Measurements from ENCODE around the gene CLMN. TPM values are rescaled to one million over a fixed set of nuclear protein-coding genes. Genes with fewer than 3 reads are reported as not detected.

The CLMN gene
- total and polyA plus RNA-seq, 2 of the 8 experiments (the other 6 are each of a cell fraction or from before 2014, with no cell fraction given), result 1.6 to 8.2 TPM

DNA sequence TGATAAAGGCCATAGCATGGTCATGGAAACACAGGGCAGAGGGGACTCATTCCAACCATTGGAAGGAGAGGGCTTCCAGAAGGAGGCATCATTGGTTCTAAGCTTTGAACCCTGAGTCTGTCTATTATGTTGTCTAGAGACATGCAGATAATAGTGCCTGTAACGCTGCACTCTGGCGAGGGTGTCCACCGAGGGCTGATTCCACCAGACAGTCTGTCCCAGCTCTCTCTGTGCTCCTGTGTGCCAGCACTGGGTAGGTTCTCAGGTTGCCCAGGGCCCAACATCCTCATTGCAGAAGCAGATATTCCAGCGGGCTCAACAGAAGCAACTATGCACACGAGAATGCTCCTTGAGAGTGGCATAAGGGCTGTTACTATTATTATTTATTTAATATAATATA, 18.7 kb upstream of the CLMN start:
- ChIA-PET CTCF (ENCODE audit: partially characterized antibody) (interaction anchor here (0.9 to 4.4 kb wide), 5 partner anchors 8 to 36 kb away, joined by 3 to 20 read pairs (median 4); no protein-coding TSS in a partner anchor), POLR2A (ENCODE audit: partially characterized antibody) (interaction anchor here (1.4 kb wide), 1 partner anchor 14 kb away, joined by 3 read pairs; no protein-coding TSS in a partner anchor)
- H3K23ac ChIP-seq (ENCODE audit: insufficient read length), result no peak overlapping the region
- H2BK120ac ChIP-seq (replicated peaks; ENCODE audit: low read depth, low read length), result no peak overlapping the region
- H2BK15ac ChIP-seq (ENCODE audit: low read length), result no peak overlapping the region
- no peak overlapping the region for H3K4me3 ChIP-seq (ENCODE audit: extremely low read depth in 1 of 4, insufficient read depth in 2 of 4, low read depth in 3 of 4, low read length in 4 of 4)
- TF ChIP-seq JUN (IDR thresholded peaks at IDR 0.05; ENCODE audit: low read depth, low read length), result no peak
- no peak for TF ChIP-seq RBBP5 (IDR thresholded peaks at IDR 0.05; ENCODE audit: borderline replicate concordance, low read depth, low read length)
- no peak for TF ChIP-seq HDAC2 (IDR thresholded peaks at IDR 0.05; ENCODE audit: borderline replicate concordance in 1 of 2, low read depth in 2 of 2, low read length in 2 of 2)
- no peak for TF ChIP-seq SIN3A (conservative IDR thresholded peaks at IDR 0.05 in 1 of 2, IDR thresholded peaks at IDR 0.05 in 1 of 2; ENCODE audit: low read depth in 1 of 2, low read length in 2 of 2)
- no peak for TF ChIP-seq FOSL1 (IDR thresholded peaks at IDR 0.05; ENCODE audit: insufficient read depth, low read depth, low read length)
- TF ChIP-seq, protein P1, sequence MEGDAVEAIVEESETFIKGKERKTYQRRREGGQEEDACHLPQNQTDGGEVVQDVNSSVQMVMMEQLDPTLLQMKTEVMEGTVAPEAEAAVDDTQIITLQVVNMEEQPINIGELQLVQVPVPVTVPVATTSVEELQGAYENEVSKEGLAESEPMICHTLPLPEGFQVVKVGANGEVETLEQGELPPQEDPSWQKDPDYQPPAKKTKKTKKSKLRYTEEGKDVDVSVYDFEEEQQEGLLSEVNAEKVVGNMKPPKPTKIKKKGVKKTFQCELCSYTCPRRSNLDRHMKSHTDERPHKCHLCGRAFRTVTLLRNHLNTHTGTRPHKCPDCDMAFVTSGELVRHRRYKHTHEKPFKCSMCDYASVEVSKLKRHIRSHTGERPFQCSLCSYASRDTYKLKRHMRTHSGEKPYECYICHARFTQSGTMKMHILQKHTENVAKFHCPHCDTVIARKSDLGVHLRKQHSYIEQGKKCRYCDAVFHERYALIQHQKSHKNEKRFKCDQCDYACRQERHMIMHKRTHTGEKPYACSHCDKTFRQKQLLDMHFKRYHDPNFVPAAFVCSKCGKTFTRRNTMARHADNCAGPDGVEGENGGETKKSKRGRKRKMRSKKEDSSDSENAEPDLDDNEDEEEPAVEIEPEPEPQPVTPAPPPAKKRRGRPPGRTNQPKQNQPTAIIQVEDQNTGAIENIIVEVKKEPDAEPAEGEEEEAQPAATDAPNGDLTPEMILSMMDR (IDR thresholded peaks at IDR 0.05; ENCODE audit: control extremely low read depth in 1 of 3, insufficient read depth in 1 of 3, low read depth in 1 of 3, low read length in 3 of 3), result no peak
- DNase-seq (ENCODE audit: low read depth in 1 of 2, low spot score in 2 of 2) (no peak), FAIRE-seq (no peak)
- peaks cover 0 to 4% (median 0%) of the 10 kb centered on the region in 4 experiments; a peak in 1 of 7 replicates for H3K4me1 ChIP-seq (replicated peaks in 1 of 4; ENCODE audit: control insufficient read depth in 3 of 4, insufficient read depth in 4 of 4, low read length in 3 of 4)
- H2AK5ac ChIP-seq (ENCODE audit: low read depth, low read length), result no peak overlapping the region
- H4K8ac ChIP-seq (ENCODE audit: extremely low read depth, insufficient read depth, low read length), result no peak overlapping the region
- H3K9ac ChIP-seq (replicated peaks in 1 of 4; ENCODE audit: extremely low read depth in 1 of 4, low read depth in 3 of 4, low read length in 3 of 4), result no peak overlapping the region
- H3K23me2 ChIP-seq (ENCODE audit: low read depth, low read length), result no peaks in the 10 kb centered on the region; the same call in 1 of the 2 replicates
- H4K91ac ChIP-seq (replicated peaks; ENCODE audit: insufficient read length, low read length), result no peak overlapping the region
- no peaks in the 10 kb centered on the region for H3K79me2 ChIP-seq (ENCODE audit: control insufficient read depth in 1 of 2, insufficient read depth in 2 of 2, low read length in 2 of 2)
- 91% methylated on average over 5 of the region's 5 CpGs; no CpG with 5 or more reads in 1 of the 2 experiments for WGBS, 2 experiments (ENCODE audit: extremely low coverage in 1 of 2, insufficient coverage in 1 of 2, insufficient read length in 1 of 2, insufficient replicate concordance in 2 of 2, low coverage in 1 of 2, low lambda C conversion rate in 2 of 2, missing lambda C conversion rate in 1 of 2)
- H2AFZ ChIP-seq (ENCODE audit: low read length), result no peak overlapping the region
- H3K27me3 ChIP-seq (replicated peaks in 1 of 4; ENCODE audit: control insufficient read depth in 3 of 4, extremely low read depth in 1 of 4, insufficient read depth in 3 of 4, low read length in 3 of 4), result no peaks in the 10 kb centered on the region
- no peak overlapping the region for H3K14ac ChIP-seq (ENCODE audit: insufficient read length)
- no peak overlapping the region for H3K27ac ChIP-seq (ENCODE audit: low read depth, low read length)
- H3K36me3 ChIP-seq (ENCODE audit: control insufficient read depth in 2 of 4, insufficient read depth in 4 of 4, low read length in 3 of 4), result no peaks in the 10 kb centered on the region
- no peak overlapping the region for H2BK12ac ChIP-seq (ENCODE audit: low read depth, low read length)
- H3K4me2 ChIP-seq (ENCODE audit: insufficient read depth in 1 of 2, low read depth in 2 of 2, low read length in 2 of 2), result no peak overlapping the region
- H2BK5ac ChIP-seq (ENCODE audit: low read depth, low read length), result no peak overlapping the region
- no peak overlapping the region for H2BK20ac ChIP-seq (ENCODE audit: low read length)
- no peak overlapping the region for H3K18ac ChIP-seq (ENCODE audit: extremely low read depth, low read length)
- H4K20me1 ChIP-seq (replicated peaks in 1 of 2; ENCODE audit: control insufficient read depth in 1 of 2, insufficient read depth in 2 of 2, low read length in 2 of 2), result no peaks in the 10 kb centered on the region
- H3K79me1 ChIP-seq (ENCODE audit: low read depth, low read length), result no peaks in the 10 kb centered on the region
- no peaks in the 10 kb centered on the region for H3K9me3 ChIP-seq (ENCODE audit: insufficient read depth in 2 of 2, low read depth in 1 of 2, low read length in 1 of 2)
- H3K4ac ChIP-seq (replicated peaks; ENCODE audit: insufficient read length, low read depth, low read length), result no peak overlapping the region
- H4K5ac ChIP-seq (ENCODE audit: insufficient read length, low read depth, low read length), result no peak overlapping the region
- H3K56ac ChIP-seq (replicated peaks; ENCODE audit: insufficient read length, low read depth, low read length), result no peak overlapping the region

Data from H1 (cell line).